GM18951 (cell line): Measurements from ENCODE around the gene EPHA8.

Experiments
- POLR2A ChIP-seq: IDR thresholded peaks from 4 replicates; pipeline ENCODE4 v1.6.1; 2011; ENCODE audit warnings: mild to moderate bottlenecking; ENCODE audit not compliant: insufficient read length, insufficient read depth; ENCODE audit errors: extremely low read depth
- in situ Hi-C: fragments of 300-500 bp; cut with MboI; formaldehyde crosslinking; loops from one replicate; pipeline ENCODE4 v1.12.0; 2022; ENCODE audit warnings: low sequenced_read_pairs, mixed read lengths, inconsistent platforms; ENCODE audit not compliant: unreplicated experiment

The EPHA8 gene

DNA sequence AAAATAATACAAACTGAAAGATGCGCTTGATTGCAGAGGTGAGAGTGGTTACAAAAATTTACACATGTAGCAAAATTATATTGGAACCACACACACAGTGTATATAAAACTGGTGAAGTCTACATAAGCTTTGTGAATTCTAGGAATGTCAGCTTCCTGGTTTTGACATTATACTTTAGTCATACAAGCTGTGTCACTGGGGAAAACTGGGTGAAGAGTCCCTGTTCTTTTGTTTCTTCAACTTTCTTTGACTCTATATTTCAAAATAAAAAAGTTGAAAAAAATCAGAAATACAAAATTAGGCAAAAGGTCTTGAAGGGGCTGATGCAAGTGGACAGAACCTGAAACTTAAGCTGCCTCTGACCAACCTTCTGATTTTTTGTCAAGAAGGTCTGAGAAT is 83.1 kb downstream of the EPHA8 start:
- in situ Hi-C loops = loop anchor here (10.0 kb wide), 1 partner anchor 232 kb away; no protein-coding TSS in a partner anchor

GRCh38 chr1:22650089-22650693 is 86.9 kb downstream of the EPHA8 start:
- no peak for TF ChIP-seq POLR2A
- in situ Hi-C loops = no loop called here

More for the DNA sequence above, 83.1 kb downstream of the EPHA8 start:
- TF ChIP-seq POLR2A = no peak

DNA sequence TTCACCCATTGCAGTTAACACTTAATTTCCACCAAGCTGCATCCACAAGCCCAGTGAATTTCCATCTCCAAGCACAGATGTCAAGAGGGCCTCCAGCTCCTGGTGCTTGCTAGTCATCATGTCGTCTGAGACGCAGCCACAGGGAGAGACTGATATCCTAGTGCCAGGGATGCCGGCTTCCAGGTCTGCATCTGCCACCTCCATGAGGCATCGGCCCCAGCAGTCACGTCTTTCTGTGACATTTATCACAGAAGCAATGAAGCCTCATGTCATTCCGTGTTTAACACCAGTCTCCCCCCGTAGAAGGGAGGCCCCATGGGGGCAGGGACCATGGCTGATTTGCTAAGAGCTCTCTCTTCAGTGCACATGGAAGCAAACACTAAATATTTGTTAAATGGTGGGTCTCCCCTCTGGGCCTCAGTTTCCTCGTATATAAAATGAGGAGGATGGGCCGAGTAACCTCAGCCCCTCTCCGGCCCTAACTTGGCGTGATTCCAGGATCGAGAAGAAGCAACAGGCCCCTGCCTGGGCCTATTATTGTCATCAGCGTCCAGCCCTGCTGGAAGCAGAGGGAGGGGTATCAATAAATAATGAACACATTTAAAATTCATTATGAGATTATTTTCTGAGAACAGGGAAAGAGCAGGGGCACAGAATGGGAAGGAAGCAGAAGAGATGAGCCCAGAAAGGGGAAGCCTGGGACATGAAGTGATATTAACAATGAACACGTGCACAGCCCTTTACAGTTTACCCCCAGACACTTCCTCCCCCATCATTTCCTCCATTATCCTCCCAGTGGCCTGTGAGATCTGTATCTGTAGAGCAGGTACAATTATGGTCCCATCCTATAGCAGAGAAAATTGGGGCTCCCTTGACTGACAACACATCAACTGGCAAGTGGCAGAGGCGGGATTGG is 88.9 kb downstream of the EPHA8 start:
- no peak for TF ChIP-seq POLR2A
- in situ Hi-C loops = no loop called here

- in situ Hi-C loops = no loop called here
- no peak for TF ChIP-seq POLR2A
Measured at GRCh38 chr1:22652881-22653316, 89.6 kb downstream of the EPHA8 start, which contains the start of gene C1QB. Gene C1QB, plus strand, starts transcription at chr1:22653236. Its CDS starts 6,227 bp downstream, at chr1:22659463.
